NCI-H2107 treated with DMSO at 0.1 percent for 48 hours (cell line): Measurements from ENCODE around the gene NCBP3.
"Not testable (repeated sequence)": the region's sequence is repeated elsewhere in the genome, so short reads cannot be mapped to it uniquely, and the experiment has no call there.

Source experiments
- DNase-seq: peaks from one replicate; lab custom pipeline; 2025; ENCODE audit not compliant: unreplicated experiment; lab: John Stamatoyannopoulos, UW

NCBP3 gene

DNA sequence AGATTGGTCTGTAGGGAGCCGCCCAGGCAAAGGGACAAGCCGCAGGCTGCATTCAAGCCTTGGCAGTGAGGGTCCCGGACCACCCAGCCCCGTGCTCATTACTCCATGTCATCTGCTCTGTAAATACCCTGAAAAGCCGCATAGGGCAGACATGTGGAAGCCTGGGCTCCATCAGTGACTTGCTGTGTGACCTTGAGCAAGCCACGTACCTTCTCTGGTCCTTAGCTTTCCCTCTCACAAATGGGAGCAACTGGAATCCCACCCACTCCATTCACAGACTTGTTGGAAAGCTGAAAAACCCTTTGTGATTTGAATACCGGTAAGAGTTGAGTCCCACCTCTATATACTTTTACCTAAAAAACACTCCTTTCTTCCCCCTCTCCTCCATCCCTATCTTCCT lies 34.9 kb upstream of the NCBP3 start:
- no peak for DNase-seq

DNA sequence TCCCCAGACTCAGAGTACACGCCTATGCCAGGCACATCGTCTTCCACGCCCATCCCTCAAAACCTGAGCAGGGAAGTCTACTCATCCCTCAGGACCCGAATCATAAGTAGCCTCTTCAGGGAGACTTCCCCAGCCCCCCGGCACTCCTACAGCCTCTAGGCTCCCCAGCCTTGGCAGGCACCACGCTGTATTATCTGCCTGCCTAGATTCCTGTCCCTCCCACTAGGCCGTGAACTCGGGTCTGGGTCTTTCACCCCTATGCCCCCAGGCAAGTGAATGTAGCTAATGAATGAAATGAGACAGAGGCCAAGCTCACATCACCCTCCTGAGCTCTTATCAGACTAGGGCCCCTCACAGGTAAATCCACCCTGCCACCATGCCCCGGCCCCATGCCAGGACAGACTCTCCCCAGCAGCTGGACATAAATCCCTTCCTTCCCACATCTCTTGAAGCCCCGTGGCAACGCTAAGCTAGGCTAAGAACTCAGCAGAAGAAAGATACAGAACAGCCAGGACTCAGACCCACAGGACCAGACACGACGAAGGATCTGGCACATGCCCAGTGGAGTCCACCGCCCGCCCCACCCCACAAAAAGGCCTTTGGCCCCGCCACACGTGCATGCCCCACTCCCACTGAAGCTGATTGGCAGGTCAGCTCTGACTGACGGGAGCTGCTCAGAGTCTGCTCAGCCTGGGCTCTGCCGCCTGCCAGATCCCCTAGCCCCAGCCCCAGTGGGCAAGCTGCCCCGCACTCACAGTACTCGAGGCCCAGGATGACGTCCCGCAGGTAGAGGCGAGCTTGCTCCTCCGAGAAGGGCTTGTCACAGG lies 33.8 kb upstream of the NCBP3 start:
- no peak for DNase-seq

DNA sequence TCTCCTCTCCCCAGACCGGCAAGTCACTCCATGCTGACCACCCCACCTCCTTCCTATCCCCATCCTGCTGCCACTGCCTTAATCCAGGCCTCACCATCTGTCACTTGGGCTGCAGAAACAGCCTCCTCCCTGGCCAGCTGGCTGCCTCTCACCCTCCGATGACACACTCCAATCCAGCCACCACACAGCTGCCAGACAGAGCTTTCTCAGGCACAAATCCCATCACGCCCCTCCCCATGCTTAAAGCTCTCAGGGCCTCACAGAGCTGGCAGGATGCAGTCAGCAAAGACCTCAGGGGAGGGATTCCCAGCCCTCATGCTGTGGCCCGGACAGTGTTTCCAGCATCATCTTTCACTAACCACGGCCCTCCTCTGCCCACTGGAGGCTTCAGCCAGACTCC lies 33.1 kb upstream of the NCBP3 start:
- peak; percentile 58 for DNase-seq

DNA sequence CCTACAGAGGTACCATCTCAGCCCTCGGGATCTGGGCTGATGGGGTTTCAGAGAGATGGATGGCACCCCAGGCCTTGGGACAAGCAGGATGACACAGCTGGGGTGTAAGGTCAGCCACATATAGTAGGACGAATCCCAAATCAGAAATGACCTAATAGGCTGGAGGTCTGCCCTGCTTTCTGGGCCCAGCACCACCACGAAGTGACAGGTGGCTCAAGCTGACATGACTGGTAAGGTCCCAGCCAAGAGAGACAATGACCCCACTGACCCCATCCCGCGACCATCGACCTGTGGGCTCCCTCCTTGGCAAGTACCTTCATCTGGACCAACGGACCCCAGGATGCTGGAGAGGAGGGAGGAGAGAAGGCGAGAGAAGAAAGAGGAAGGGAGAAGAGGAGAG lies 31.2 kb upstream of the NCBP3 start:
- no peak for DNase-seq

DNA sequence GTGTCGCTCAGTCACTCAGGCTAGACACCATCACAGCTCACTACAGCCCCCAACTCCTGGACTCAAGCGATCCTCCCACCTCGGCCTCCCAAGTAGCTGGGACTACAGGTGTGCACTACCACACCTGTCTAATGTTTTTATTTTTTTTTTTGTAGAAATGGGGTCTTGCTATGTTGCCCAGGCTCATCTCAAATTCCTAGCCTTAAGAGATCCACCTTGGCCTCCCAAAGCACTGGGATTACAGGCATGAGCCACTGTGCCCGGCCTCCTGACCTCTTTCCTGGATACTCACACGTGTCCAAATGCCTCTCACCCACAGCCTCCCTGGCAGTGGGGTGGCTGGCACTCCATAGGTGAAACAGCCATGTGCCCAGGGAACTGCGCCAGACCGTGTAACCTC lies 29.3 kb upstream of the NCBP3 start:
- DNase-seq, result no peak

DNA sequence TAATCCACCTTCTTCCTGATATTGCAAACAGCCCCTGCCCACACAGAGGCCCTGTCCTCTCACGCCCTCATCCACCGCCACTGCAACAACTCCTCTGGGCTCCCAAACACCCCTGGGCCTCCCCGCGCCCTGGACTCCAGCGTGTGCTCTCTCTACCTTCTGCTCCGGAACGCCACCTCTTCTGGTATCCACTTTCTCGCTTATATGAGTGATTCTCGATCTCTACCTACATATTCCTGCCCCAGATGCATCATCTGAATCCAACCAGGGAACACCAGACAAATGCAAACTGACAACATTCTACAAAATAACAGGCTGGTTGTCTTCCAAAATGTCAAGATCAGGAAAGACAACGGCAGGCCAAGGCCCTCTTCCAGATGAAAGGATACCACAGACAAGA lies 27.8 kb upstream of the NCBP3 start:
- DNase-seq, result no peak

DNA sequence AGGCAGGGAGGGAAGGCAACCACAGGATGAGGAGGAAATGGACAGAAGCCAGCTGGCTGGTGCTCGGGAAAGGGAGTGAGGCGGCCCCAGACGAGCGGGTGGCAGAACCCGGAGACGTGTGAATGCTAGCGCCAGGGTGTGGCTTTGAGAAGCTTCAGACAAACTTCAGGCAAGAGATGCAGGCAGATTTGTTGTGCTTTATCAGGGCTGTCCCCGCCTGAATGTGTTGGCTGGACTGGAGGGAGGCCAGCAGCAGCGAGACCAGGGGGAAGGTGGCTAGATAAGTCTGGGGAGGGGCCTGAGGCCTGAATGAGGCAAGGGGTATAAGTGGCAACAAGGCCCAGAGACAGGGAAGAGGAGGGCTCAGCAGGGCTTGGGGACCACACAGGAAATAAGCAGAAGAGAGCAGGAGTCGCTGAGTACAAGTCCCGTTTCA lies 24.8 kb upstream of the NCBP3 start:
- no peak for DNase-seq

DNA sequence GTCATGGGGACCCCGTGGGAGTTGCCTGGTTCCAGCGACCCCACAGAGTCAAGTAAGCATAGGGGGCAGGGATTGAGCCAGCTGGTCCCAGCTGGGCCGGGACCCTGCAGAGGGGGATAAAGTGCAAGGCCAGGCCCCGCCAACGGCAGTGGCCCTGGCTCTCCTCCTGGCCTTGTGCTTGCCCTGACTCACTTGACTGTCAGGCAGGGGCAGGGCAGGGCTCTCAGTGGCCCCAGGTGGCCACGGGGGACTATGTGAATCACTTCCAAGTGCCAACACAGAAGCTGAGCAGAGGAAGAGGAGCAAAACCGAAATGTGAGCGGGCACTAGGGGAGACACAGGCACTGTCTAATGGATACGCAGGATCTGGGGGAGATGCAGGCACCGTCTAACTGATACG lies 21.6 kb upstream of the NCBP3 start:
- DNase-seq, result no peak

DNA sequence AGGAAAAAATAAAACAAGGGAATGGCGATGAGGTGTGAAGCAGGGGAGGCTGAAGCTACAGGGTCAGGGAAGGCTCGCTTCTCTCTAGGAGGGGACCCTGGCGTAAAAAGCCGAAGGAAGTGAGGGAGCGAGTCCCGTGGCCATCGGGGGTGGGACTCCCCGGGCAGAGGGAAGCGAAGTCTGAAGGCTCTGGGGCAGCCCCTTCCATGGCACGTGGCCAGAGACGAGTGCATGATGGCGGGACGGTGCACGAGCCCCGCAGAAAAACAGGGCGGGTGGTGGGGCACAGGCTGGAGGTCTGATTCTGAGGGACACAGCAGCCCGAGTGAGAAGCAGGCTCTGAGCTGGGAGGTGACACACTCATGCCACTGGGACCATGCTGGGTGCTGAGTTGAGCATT lies 21.1 kb upstream of the NCBP3 start:
- no peak for DNase-seq

DNA sequence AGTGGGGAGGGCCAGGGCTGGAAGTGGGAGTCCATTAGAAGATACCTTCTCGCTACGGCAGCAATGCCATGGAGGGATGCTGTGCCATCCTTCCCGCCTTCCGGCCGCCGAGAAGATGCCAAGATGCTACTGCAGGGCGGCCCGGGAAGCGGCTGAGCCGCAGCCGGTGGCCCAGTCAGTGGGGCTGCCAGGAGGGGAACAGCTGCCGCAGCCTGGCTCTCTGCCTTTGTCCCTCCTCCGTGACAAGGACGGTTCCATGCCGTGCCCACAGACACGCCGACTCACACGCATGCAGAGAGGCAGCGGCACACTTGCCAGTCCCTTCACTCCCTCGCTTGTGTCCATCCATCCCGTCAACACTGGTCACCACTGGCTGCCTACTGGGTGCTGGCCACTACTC lies 20.2 kb upstream of the NCBP3 start:
- no peak for DNase-seq

DNA sequence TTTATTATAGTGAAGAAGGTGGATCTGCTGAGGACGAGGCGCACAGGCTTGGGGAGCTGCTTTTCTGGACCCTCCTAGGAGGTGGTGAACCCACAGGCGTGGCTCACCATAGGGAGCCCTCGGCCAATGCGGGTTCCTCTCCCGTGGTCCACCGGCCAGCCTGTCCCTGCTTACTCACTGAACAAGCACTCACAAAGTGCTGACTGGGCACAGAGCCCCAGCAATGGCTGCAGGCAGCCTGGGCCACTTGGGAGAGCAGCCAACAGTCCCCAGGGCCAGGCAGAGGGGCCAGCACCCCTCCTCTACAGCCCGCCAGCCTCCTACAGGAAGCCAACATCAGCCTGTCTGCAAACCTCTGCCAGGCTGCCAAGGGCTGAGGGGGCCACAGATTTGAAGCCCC lies 19.1 kb upstream of the NCBP3 start:
- no peak for DNase-seq

DNA sequence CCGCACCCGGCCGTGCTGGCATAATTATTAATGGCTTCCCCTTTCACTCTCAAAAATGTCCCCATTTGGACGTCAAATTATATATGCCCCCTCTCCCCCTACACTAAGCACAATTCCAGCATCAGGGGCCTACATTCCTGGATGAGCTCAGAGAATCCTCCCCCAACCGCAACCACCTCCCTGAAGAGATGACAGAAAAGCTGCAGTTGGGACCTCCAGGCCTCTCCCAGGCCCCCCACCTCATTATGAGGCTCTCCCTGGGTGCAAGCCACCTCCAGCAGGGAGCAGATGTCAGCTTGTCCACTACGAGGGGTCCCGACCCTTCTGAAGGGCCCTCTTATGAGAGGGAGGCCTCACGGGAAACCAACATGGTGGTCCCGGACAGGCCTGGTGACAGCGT lies 18.5 kb upstream of the NCBP3 start:
- DNase-seq, result no peak

DNA sequence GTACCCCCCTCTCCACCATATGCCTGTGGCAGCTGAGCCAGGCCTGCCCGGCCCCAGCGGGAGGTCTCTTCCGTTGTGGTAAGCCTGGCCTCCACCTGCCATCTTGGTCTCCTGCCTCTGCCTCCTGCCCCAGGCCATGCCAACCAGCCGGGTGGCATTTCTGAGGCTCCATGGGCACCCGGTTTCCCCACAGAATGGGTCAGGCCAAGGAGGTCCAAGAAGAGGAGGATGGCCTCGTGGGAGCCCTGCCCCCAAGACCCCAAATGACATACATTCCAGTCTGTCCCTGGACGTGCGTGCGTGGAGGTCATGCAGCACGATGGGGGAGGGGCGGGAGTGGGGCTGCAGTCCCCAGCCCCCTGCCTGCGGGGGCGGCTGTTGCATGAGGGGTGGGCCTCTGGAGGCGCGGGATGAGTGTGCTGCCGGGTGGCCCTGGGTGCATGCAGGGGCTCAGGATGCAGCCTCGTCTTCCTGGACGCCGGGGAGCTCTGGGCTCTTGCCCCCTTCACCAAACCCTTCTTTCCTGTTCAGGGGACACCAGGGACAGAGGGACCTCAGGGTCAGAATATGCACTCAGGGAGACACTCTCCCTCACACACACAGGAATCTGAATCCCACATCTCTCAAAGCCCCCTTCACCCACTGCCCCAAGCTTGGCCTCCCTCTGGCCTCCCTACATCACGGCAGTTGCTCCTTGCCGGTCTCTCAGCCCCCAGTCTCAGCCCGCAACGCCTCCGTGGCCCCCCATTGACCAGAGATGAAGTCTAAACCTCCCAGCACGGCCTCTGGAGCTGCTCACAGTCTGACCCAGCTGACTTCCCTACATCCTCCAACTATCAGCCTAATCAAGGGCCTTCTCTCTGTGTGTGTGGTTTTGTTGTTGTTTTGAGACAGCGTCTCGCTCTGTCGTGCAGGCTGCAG lies 16.0 kb upstream of the NCBP3 start:
- no peak for DNase-seq

DNA sequence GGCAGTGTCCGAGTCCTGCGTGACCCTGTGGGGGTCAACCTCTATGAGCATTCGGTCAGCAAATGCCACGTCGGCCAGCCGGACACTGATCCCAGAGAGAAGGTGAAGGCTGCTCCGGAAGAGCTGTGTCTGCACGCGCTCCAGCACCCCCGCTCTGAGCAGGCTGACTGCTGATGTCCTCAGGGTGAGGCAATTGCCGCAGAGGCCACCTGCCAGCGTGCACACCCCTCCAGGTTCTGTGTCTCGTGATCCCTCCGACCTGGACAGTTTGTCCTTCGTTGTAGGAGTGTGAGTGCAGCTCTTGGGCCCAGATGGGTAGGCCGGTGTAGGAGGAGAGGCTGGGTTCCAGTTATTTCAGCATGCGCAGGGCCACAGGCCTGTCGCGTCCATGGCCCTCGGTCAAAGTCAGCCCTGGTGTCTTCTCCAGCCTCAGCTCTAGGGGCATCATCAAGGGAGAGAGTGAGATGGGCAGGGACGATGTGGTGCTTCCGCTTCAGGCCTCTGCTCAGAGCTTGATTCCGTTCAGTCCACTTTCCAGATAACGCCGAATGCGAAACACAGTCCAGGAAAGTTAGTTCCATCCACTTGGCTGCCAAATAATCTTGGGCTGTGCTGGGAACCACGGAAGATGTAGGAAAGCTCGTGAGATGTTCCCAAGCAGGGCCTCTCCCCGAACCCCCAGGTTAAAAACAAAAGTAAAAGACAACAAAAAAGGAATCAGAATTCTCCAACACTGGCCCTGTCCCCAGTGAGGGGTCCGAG lies 15.1 kb upstream of the NCBP3 start:
- no peak for DNase-seq

DNA sequence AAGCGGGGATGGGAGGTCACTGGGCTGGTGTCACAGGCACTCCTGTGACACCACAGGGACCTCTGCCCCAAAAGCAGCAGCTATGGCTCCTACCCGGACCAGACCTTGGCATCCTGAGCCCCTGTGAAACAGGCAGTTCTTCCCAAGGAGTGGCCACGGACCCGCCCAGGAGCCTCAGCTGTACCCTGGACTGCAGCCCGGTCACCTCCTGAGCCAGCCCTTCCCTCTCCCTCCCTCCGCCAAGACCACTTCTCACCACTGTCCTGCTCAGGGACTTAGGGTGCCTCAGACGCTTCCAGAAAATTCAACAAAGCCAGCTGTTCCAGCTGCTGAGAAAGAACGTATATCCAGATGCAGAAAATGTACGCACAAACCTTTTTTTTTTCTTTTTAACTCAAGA lies 13.9 kb upstream of the NCBP3 start:
- no peak for DNase-seq

DNA sequence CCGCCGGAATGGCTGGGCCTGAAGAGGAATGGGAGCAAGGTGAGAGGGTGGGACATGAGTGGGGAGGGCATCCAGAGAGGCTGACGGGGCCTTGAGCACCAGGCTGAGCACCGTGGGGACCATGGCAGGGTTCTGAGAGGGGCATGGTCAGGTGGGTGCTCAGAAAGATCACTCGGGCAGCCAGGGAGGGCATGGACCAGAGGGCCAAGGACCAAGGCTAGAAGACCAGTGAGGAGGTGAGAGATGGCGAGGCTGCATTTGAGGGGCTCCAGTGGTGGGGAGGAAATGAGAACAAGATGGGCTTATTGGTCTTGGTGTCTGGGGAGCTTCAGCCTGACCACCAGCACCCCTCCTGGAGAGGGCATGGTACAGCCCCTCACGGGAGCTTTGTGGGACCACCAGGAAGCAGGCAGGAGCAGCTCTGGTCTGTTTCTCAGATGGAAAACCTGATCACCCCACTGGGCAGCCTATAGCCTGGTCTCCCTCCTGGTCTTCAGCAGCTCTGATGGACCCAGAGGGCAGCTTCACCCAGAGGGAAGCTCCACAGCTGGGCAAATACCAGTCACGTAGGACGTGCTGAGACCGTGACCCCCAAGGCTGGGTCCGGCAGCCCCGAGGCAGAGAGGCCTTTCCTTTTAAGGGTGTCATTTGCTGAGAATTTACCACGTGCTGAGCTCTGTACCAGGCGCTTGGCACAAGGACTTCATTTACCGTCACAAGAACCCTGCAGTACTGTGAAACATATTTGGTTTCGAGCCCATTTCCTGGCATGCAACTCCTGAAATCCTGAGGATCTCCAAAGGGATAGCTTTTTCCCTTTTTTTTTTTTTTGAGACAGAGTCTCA lies 11.4 kb upstream of the NCBP3 start:
- no peak for DNase-seq

DNA sequence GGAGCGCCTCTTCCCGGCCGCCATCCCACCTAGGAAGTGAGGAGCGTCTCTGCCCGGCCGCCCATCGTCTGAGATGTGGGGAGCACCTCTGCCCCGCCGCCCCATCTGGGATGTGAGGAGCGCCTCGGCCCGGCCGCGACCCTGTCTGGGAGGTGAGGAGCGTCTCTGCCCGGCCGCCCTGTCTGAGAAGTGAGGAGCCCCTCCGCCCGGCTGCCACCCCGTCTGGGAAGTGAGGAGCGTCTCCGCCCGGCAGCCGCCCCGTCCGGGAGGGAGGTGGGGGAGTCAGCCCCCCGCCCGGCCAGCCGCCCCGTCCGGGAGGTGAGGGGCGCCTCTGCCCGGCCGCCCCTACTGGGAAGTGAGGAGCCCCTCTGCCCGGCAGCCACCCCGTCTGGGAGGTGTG lies 8.2 kb upstream of the NCBP3 start:
- not testable (repeated sequence) for DNase-seq

DNA sequence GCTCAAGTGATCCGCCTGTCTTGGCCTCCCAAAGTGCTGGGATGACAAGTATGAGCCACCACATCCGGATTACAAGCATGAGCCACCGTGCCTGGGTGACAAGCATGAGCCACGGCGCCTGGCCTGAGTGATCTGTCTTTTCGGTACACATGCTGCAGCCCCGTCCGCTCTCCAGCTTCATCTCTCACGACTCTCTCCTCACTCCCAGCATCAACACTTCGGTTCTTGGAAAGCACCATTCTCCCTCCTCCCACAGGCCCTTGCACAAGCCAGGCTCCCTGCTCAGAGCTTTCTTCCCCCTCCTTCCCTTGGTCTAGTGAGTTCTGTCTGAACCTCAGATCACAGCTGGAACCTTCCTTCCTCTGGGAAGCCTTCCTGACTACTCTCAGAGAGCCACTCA lies 6.5 kb upstream of the NCBP3 start:
- no peak for DNase-seq

DNA sequence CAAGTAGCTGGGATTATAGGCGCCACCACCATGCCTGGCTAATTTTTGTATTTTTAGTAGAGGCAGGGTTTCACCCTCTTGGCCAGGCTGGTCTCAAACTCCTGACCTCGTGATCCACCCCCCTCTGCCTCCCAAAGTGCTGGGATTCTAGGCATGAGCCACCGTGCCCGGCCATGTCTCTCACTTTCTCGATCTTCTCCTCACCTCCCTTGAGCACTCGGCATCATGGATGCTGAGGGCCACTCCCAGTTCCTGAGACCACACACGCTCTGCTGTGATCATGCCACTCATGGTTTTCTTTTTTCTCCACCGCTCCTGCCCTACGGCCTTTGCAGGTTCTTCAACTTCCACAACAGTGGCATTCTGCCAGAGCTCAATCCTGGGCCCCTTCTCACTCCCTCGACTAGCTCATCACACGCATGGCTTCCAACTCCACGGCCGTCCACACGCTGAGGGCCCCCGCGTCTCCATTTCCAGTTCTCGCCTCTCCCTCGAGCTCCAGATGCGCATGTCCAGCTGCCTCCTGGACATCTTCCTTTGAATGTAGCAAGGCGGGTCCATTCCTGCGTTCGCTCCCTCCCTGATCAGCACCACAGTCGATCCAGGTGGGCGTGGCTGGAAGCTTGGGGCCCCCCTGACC lies 5.5 kb upstream of the NCBP3 start:
- no peak for DNase-seq

DNA sequence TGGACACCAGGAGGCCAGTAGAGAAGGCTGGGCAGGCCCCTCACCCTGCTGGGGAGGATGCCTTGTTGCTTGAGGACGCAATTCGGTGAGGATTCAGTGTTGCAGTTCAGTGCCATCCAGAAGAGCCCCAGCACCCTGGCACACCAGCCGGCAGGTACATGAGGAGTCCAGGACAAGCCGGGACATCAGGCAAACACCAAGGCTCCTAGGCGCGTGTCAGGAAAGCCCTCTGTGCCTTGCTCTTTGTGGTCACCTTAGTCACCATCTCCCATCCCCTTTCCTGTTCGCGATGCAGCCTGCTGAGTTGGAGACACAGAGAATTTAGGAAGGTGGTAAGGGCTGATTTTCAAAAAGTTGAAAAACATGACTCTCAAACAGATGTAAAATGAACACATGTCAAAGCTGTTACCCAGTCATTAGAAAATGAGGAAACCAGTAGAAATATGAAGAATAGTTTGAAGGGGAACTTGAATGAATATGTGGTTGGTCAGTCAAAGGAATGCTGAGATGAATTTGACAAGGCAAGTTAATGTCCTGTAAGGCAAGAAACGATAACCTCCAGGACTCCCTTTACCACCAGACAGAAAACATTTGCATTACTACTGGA lies 2.3 kb upstream of the NCBP3 start:
- DNase-seq, result no peak
